A549 treated with dexamethasone at 1 μM for 4 hours (cell line): Measurements from ENCODE around the gene ZG16B. TPM values are rescaled to one million over a fixed set of nuclear protein-coding genes. Genes with fewer than 3 reads are reported as not detected.

Source experiments
- total RNA-seq: library from RNA; stranded (reverse); fragments of 200-300 nt; extraction: Qiagen RNA extraction; gene quantifications from 5 replicates; pipeline ENCODE4 v1.2.3, GENCODE V29; 2022

The ZG16B gene
- 0.60 to 0.98 TPM (median 0.66 TPM) in 5 replicates for total RNA-seq

GRCh38 chr16:2829501-2830354 lies at the start of gene ZG16B:
TSS of gene ZG16B (plus strand) at chr16:2830303. CDS start at chr16:2830442, 139 bp downstream.

GRCh38 chr16:2787406-2787805 lies 42.7 kb upstream of the ZG16B start, which contains the start of gene PRSS33:
TSS of gene PRSS33 (minus strand) at chr16:2787560. CDS start at chr16:2786547, 1,013 bp downstream.

GRCh38 chr16:2816751-2817339 lies 13.3 kb upstream of the ZG16B start, which contains the start of gene PRSS21:
TSS of gene PRSS21 (plus strand) at chr16:2817237. CDS start at chr16:2817269, 32 bp downstream.

GRCh38 chr16:2857451-2858244 lies 27.5 kb downstream of the ZG16B start, which contains the start of gene PRSS22:
TSS of gene PRSS22 (minus strand) at chr16:2858170. CDS start at chr16:2858104, 66 bp downstream.

Other genes starting within 250 kb of the ZG16B start
- gene KCTD5, start 147.8 kb upstream of the ZG16B start, total RNA-seq = 34.6 to 43.4 TPM (median 42.9 TPM) in 5 replicates
- 1.1 to 2.4 TPM (median 1.5 TPM) in 5 replicates for gene PRSS27, start 110.1 kb upstream of the ZG16B start, total RNA-seq
- gene SRRM2, start 77.7 kb upstream of the ZG16B start, total RNA-seq = 272 to 485 TPM (median 450 TPM) in 5 replicates
- 421 to 531 TPM (median 462 TPM) in 5 replicates for gene ELOB, start 53.0 kb upstream of the ZG16B start, total RNA-seq
- not detected in 5 replicates for gene PRSS33, start 42.7 kb upstream of the ZG16B start, total RNA-seq
- gene PRSS41, start 31.8 kb upstream of the ZG16B start, total RNA-seq = not detected in 5 replicates
- gene PRSS21, start 13.1 kb upstream of the ZG16B start, total RNA-seq = 0.18 to 0.19 TPM in 2 of 5 replicates, not detected in the others
- 0.35 to 1.5 TPM (median 0.65 TPM) in 5 replicates for gene PRSS22, start 27.9 kb downstream of the ZG16B start, total RNA-seq
- 44.5 to 51.4 TPM (median 50.7 TPM) in 5 replicates for gene FLYWCH2, start 52.9 kb downstream of the ZG16B start, total RNA-seq
- gene FLYWCH1, start 81.6 kb downstream of the ZG16B start, total RNA-seq = 14.4 to 27.1 TPM (median 24.6 TPM) in 5 replicates
- 0.95 to 2.0 TPM (median 1.9 TPM) in 5 replicates for gene KREMEN2, start 134.0 kb downstream of the ZG16B start, total RNA-seq
- 29.5 to 44.0 TPM (median 42.5 TPM) in 5 replicates for gene PAQR4, start 139.0 kb downstream of the ZG16B start, total RNA-seq
- 57.1 to 92.9 TPM (median 85.4 TPM) in 5 replicates for gene PKMYT1, start 150.1 kb downstream of the ZG16B start, total RNA-seq
- gene CLDN9, start 182.6 kb downstream of the ZG16B start, total RNA-seq = 0.28 to 0.43 TPM (median 0.38 TPM) in 5 replicates
- 0.14 to 0.54 TPM (median 0.31 TPM) in 5 replicates for gene CLDN6, start 187.9 kb downstream of the ZG16B start, total RNA-seq
- gene TNFRSF12A, start 190.1 kb downstream of the ZG16B start, total RNA-seq = 415 to 495 TPM (median 463 TPM) in 5 replicates
- gene HCFC1R1, start 193.6 kb downstream of the ZG16B start, total RNA-seq = 224 to 248 TPM (median 238 TPM) in 5 replicates
- gene THOC6, start 193.7 kb downstream of the ZG16B start, total RNA-seq = 21.4 to 33.8 TPM (median 31.0 TPM) in 5 replicates
- 0.02 TPM in 1 of 5 replicates, not detected in the others for gene BICDL2, start 206.6 kb downstream of the ZG16B start, total RNA-seq
- 1.1 to 1.6 TPM (median 1.3 TPM) in 5 replicates for gene MMP25, start 216.3 kb downstream of the ZG16B start, total RNA-seq
- 23.4 to 34.9 TPM (median 28.8 TPM) in 5 replicates for gene IL32, start 235.3 kb downstream of the ZG16B start, total RNA-seq